Small intestine (tissue), 7 donors: Measurements from ENCODE around the gene SCN8A. TPM values are rescaled to one million over a fixed set of nuclear protein-coding genes. Genes with fewer than 3 reads are reported as not detected.
"Not testable (repeated sequence)": the region's sequence is repeated elsewhere in the genome, so short reads cannot be mapped to it uniquely, and the experiment has no call there.

ENCODE experiments used
- DNase-seq, 2 donors: peaks; one replicate each; pipeline versions ENCODE4 v3.0.0 to v3.0.0-alpha.2; 2013
- FAIRE-seq: peaks from 2 replicates; lab custom pipeline; 2012; peaks lifted over from hg19 to GRCh38; lab: Jason Lieb, UNC
- H3K27ac ChIP-seq, 3 donors: one replicate each; pipeline ENCODE4 v1.5.1; 2013; ENCODE audit warnings: low read length in 2 of 3, mild to moderate bottlenecking in 2 of 3, control low read depth in 1 of 3, inconsistent platforms in 1 of 3, low read depth in 1 of 3, moderate library complexity in 1 of 3
- H3K27me3 ChIP-seq, 3 donors: one replicate each; pipeline ENCODE4 v1.6.1; 2013; ENCODE audit warnings: low read length in 3 of 3, inconsistent platforms in 1 of 3; ENCODE audit not compliant: control insufficient read depth in 3 of 3, insufficient read depth in 3 of 3
- H3K36me3 ChIP-seq, 3 donors: one replicate each; pipeline ENCODE4 v1.6.1; 2013; ENCODE audit warnings: low read length in 3 of 3, inconsistent platforms in 1 of 3, low read depth in 1 of 3, mild to moderate bottlenecking in 1 of 3, moderate library complexity in 1 of 3; ENCODE audit not compliant: control insufficient read depth in 3 of 3, insufficient read depth in 2 of 3
- H3K4me1 ChIP-seq, 3 donors: one replicate each; pipeline ENCODE4 v1.6.1; 2013; ENCODE audit warnings: low read length in 2 of 3, inconsistent platforms in 1 of 3, low read depth in 1 of 3, mild to moderate bottlenecking in 1 of 3, moderate library complexity in 1 of 3; ENCODE audit not compliant: control insufficient read depth in 3 of 3, insufficient read depth in 2 of 3
- H3K4me3 ChIP-seq, 3 donors: one replicate each; pipeline ENCODE4 v1.5.1; 2013; ENCODE audit warnings: low read length in 3 of 3, control low read depth in 1 of 3, inconsistent platforms in 1 of 3, low read depth in 1 of 3, mild to moderate bottlenecking in 1 of 3, moderate library complexity in 1 of 3
- H3K9me3 ChIP-seq, 2 donors: one replicate each; pipeline ENCODE4 v1.6.1; 2013; ENCODE audit warnings: low read depth in 1 of 2, low read length in 1 of 2; ENCODE audit not compliant: control insufficient read depth in 2 of 2, insufficient read depth in 1 of 2
- WGBS, 3 donors: extraction: QIAGEN DNeasy Blood & Tissue Kit; methylation state at CpG; one replicate each; pipeline ENCODE4 v1.1.7; 2013; 5-methylcytosine and 5-hydroxymethylcytosine counted together
- polyA plus RNA-seq, 4 donors: library from polyadenylated mRNA; stranded (reverse) in 3 of 4; unstranded in 1 of 4; fragments of 200-250 nt in 3 of 4; fragments of 120-200 nt in 1 of 4; gene quantifications; one replicate each; pipeline versions ENCODE4 v1.2.1 to v1.2.3, GENCODE V29; 2013
- donor health status: healthy with polysubstance abuse.
- donor health status: control.
- donor health status: control.
- donor health status: Bipolar disorder and iron deficiency.
- donor health status: healthy.

Gene SCN8A
- polyA plus RNA-seq, 4 donors, result 0.19 to 1.2 TPM; not detected in 2

DNA sequence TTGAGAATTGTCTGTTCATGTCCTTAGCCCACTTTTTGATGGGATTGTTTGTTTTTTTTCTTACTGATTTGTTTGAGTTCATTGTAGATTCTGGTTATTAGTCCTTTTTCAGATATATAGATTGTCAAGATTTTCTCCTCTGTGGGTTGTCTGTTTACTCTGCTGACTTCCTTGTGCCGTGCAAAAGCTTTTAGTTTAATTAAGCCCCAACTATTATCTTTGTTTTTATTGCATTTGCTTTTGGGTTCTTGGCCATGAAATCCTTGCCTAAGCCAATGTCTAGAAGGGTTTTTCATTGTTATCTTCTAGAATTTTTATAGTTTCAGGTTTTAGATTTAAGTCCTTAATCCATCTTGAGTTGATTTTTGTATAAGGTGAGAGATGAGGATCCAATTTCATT lies 14.9 kb downstream of the SCN8A start:
- 47 to 82% (median 77%) methylated on average over 1 of the region's 1 CpG for WGBS, 3 donors
- H3K36me3 ChIP-seq, H3K27me3 ChIP-seq, FAIRE-seq, H3K9me3 ChIP-seq, H3K27ac ChIP-seq, H3K4me3 ChIP-seq, DNase-seq, H3K4me1 ChIP-seq: not testable (repeated sequence)

DNA sequence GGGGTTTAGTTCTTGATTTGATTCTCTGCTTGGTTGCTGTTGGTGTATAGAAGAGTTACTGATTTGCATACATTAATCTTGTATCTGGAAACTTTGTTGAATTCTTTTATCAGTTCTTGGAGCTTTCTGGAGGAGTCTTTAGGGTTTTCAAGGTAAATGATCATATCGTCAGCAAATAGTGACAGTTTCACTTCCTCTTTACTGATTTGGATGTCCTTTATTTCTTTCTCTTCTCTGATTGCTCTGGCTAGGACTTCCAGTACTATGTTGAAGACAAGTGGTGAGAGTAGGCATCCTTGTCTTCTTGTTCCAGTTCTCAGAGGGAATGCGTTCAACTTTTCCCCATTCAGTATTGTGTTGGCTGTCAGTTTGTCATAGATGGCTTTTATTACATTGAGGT lies 16.2 kb downstream of the SCN8A start:
- not testable (repeated sequence) for H3K27ac ChIP-seq, H3K4me3 ChIP-seq, H3K4me1 ChIP-seq, FAIRE-seq, DNase-seq, H3K27me3 ChIP-seq, H3K36me3 ChIP-seq, H3K9me3 ChIP-seq
- WGBS, 3 donors, result 84 to 88% (median 88%) methylated on average over 2 of the region's 2 CpGs

DNA sequence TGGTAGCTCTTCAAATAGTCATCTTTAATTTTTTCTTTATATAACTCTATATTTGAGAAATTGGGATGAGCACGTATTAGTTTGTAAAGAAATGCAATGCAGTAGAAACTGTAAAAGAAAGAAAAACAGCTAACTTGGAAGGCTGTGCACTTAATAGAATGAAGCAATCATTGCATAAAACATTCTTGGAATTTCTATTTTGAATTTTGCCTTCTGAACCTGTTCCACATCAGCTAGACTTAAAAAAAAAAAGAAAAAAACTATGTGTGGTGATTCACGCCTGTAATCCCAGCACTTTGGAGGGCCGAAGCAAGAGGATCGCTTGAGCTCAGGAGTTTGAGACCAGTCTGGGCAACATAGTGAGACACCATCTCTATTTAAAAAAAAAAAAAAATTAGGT lies 29.4 kb downstream of the SCN8A start:
- H3K4me3 ChIP-seq, result no peak overlapping the region
- no peaks in the 10 kb centered on the region for H3K27me3 ChIP-seq
- H3K9me3 ChIP-seq, result no peaks in the 10 kb centered on the region
- H3K27ac ChIP-seq, result no peak overlapping the region
- H3K4me1 ChIP-seq, result no peaks in the 10 kb centered on the region
- FAIRE-seq (no peak), DNase-seq (no peak)
- 94 to 97% (median 95%) methylated on average over 4 of the region's 4 CpGs for WGBS, 3 donors
- no peaks in the 10 kb centered on the region for H3K36me3 ChIP-seq

DNA sequence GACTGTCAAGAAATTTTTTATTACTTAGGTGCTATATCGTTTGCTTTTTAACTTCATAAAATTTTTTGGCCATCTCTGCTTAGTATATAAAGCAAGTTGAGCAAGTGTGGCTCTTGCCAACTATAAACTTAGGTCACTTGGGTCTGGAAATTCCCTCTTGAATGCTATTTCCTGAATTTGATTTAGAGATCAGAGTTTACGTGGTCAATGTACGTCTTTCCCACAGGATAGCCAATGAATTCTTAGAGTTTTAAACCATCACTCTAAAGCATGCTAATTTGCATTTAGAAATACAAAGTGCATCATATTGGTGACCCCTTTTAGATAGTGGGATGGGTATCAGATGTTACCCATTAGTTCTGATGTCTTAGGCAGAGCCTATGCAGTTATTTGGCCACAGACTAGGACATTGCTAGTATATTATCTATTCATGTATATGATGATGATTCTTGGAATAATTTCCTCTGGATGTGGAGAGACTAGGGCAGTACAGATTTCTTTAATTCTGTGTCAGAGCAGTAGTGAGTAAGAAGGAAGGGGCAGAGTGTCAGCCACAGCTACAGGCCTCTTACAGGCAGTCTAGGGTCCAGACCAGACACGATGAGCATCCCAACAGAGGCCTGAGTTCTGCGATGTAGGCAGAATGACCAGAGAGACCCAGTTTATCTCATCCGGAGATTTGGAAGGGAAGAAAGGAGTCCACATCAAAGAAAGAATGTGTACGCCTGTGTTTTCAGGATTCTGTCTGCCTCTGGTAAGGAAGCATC lies 30.3 kb downstream of the SCN8A start:
- FAIRE-seq (no peak), DNase-seq (no peak)
- H3K27ac ChIP-seq, result no peak overlapping the region
- H3K4me1 ChIP-seq, result peaks cover 0 to 3% (median 0%) of the 10 kb centered on the region in 3 donors
- H3K27me3 ChIP-seq, result no peaks in the 10 kb centered on the region
- no peak overlapping the region for H3K4me3 ChIP-seq
- H3K9me3 ChIP-seq, result no peaks in the 10 kb centered on the region
- no peaks in the 10 kb centered on the region for H3K36me3 ChIP-seq
- WGBS, 3 donors, result 71 to 74% (median 73%) methylated on average over 7 of the region's 7 CpGs

DNA sequence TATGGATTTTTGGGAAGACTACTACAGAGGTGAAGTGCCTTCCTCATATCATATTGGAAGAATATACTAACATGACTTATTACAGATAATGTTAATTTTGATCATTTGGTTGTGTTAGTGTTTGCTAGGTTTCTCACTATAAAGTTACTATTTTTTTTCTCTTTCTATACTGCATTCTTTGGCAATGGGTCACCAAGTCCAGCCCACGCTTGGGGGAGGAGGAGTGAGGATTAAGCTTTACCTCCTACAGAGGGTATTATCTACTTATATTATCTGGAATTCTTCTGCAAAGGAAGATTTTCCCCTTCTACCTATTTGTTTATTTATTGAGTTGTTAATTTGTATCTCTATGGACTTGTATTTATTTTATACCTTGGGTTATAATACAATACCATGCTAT lies 31.5 kb downstream of the SCN8A start:
- no peaks in the 10 kb centered on the region for H3K36me3 ChIP-seq
- DNase-seq (no peak), FAIRE-seq (no peak)
- H3K27me3 ChIP-seq, result no peaks in the 10 kb centered on the region
- no peak overlapping the region for H3K4me3 ChIP-seq
- H3K4me1 ChIP-seq, result peaks cover 0 to 4% (median 0%) of the 10 kb centered on the region in 3 donors
- no peak overlapping the region for H3K27ac ChIP-seq
- H3K9me3 ChIP-seq, result no peaks in the 10 kb centered on the region
- WGBS, 3 donors, result 88 to 100% (median 100%) methylated on average over 1 of the region's 1 CpG

DNA sequence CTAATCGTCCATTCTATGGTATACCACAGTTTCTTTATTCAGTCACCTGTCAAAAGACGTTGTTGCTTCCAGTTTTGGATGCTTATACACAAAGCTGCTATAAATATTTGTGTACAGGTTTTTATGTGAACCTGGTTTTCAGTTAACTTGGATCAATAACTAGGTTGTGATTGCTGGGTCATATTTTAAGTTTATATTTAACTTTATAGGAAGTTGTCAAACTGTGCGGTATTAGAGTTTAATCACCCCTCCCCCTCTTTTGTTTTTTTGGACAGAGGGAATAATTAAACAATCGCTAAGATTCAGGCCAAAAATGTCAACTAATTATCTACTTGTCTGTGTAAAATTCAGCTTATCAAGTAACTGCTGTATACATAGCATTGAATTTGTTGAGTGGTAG lies 34.3 kb downstream of the SCN8A start:
- Histone ChIP-seq H3K36me3 (no peaks in the 10 kb centered on the region), H3K4me3 (no peak overlapping the region), H3K27me3 (no peaks in the 10 kb centered on the region), H3K9me3 (no peaks in the 10 kb centered on the region), H3K27ac (no peak overlapping the region), H3K4me1 (peaks cover 0 to 4% (median 0%) of the 10 kb centered on the region in 3 donors)
- DNase-seq (no peak), FAIRE-seq (no peak)
- 8 to 49% (median 20%) methylated on average over 4 of the region's 4 CpGs for WGBS, 3 donors

DNA sequence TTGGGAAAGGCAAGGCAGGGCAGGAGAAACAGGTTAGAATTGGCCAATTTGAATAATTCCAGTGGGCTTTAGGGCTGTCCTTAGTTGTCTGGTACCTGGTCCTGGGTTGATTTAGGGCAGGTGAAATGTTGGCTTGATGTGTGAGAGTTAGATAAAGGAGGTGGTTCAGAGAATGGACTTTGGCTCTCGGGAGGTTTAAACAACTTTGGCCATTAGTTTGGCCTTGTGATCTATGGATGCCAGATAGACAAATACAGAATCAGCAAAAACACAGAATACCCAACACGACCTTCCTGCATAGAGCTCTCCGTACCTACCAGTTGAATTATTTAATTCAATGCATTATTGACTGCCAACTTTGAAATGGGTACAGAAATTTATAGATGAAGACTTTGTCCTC lies 35.1 kb downstream of the SCN8A start:
- peak; percentile 21 to 71 for DNase-seq
- Histone ChIP-seq H3K4me3 (no peak overlapping the region), H3K27ac (peak overlapping the region in 1 of 3 donors; percentile 20), H3K36me3 (no peaks in the 10 kb centered on the region), H3K9me3 (no peaks in the 10 kb centered on the region), H3K4me1 (peaks cover 0 to 4% (median 0%) of the 10 kb centered on the region in 3 donors), H3K27me3 (no peaks in the 10 kb centered on the region)
- no peak for FAIRE-seq
- 16 to 63% (median 34%) methylated on average over 3 of the region's 3 CpGs for WGBS, 3 donors

DNA sequence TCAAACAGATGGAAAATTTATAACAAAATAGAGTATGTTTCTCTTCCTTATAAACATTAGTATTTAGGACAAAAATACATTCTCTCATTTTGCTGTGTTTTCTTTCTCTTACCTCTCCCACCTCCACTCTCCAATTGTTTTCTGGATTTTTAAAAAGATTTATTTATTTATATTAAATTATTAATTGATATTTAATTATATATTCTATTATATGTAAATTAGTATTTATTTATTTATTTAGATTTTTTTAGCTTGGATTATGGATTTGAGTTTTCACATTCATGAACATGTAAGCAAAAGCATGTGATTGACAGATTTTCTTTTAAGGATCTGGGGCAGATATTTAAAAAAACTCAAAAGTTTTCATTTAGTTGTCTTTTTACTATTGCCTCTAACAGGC lies 35.6 kb downstream of the SCN8A start:
- Histone ChIP-seq H3K4me1 (peaks cover 0 to 4% (median 0%) of the 10 kb centered on the region in 3 donors), H3K27ac (no peak overlapping the region), H3K9me3 (no peaks in the 10 kb centered on the region), H3K4me3 (no peak overlapping the region), H3K36me3 (no peaks in the 10 kb centered on the region), H3K27me3 (no peaks in the 10 kb centered on the region)
- DNase-seq, result no peak
- FAIRE-seq, result peak; percentile 74
